H1 (cell line): Measurements from ENCODE around the gene CWC27. TPM values are rescaled to one million over a fixed set of nuclear protein-coding genes. Genes with fewer than 3 reads are reported as not detected.

ENCODE experiments used
- CTCF ChIA-PET: fragments of 300-600 bp; sonication (Branson Sonifier 250); formaldehyde crosslinking; loops from one replicate; lab custom pipeline; 2021; ENCODE audit not compliant: partially characterized antibody; lab: Charles Lee
- POLR2A ChIA-PET: fragments of 300-600 bp; sonication (Branson Sonifier 250); formaldehyde crosslinking; loops from one replicate; lab custom pipeline; 2021; ENCODE audit warnings: inconsistent platforms; ENCODE audit not compliant: partially characterized antibody; lab: Charles Lee
- DNase-seq, 2 experiments: peaks; one replicate each; pipeline versions ENCODE4 v3.0.0 to v3.0.0-alpha.2; 2010 to 2022; ENCODE audit warnings: low spot score in 2 of 2, low read depth in 1 of 2, mixed read lengths in 1 of 2
- FAIRE-seq: peaks from 2 replicates; lab custom pipeline; 2011; peaks lifted over from hg19 to GRCh38; lab: Jason Lieb, UNC
- H2AFZ ChIP-seq: 2 replicates; pipeline ENCODE4 v1.8.1; 2012; ENCODE audit warnings: low read length, inconsistent platforms
- H2AK5ac ChIP-seq: 2 replicates; pipeline ENCODE4 v1.6.1; 2013; ENCODE audit warnings: low read depth, low read length
- H2BK120ac ChIP-seq: replicated peaks from 2 replicates; pipeline ENCODE3; 2013; ENCODE audit warnings: low read depth, low read length, inconsistent platforms
- H2BK12ac ChIP-seq: 2 replicates; pipeline ENCODE4 v1.6.1; 2013; ENCODE audit warnings: low read depth, low read length
- H2BK15ac ChIP-seq: 2 replicates; pipeline ENCODE4 v1.6.1; 2013; ENCODE audit warnings: low read length
- H2BK20ac ChIP-seq: 2 replicates; pipeline ENCODE4 v1.6.1; 2013; ENCODE audit warnings: low read length
- H2BK5ac ChIP-seq: 2 replicates; pipeline ENCODE4 v1.6.1; 2013; ENCODE audit warnings: low read depth, low read length
- H3K14ac ChIP-seq: 2 replicates; pipeline ENCODE4 v1.6.1; 2013; ENCODE audit warnings: inconsistent platforms; ENCODE audit not compliant: insufficient read length
- H3K18ac ChIP-seq: 2 replicates; pipeline ENCODE4 v1.6.1; 2013; ENCODE audit warnings: low read length; ENCODE audit errors: extremely low read depth
- H3K23ac ChIP-seq: 2 replicates; pipeline ENCODE4 v1.6.1; 2013; ENCODE audit warnings: inconsistent platforms; ENCODE audit not compliant: insufficient read length
- H3K23me2 ChIP-seq: 2 replicates; pipeline ENCODE4 v1.6.1; 2013; ENCODE audit warnings: low read depth, low read length
- H3K27ac ChIP-seq: 2 replicates; pipeline ENCODE4 v1.6.1; 2011; ENCODE audit warnings: low read depth, low read length, inconsistent platforms
- H3K27me3 ChIP-seq, 4 experiments: replicated peaks in 1 of 4; 1 replicate in 1 of 4; 2 replicates in 3 of 4; pipeline versions ENCODE4 v1.6.1 to v1.8.1; 2011 to 2013; ENCODE audit warnings: low read length in 3 of 4, mild to moderate bottlenecking in 3 of 4, inconsistent platforms in 2 of 4, mixed read lengths in 2 of 4, moderate library complexity in 1 of 4; ENCODE audit not compliant: control insufficient read depth in 3 of 4, insufficient read depth in 3 of 4; ENCODE audit errors: extremely low read depth in 1 of 4
- H3K36me3 ChIP-seq, 4 experiments: 2 replicates each; pipeline versions ENCODE4 v1.6.1 to v1.8.1; 2011 to 2013; ENCODE audit warnings: mild to moderate bottlenecking in 4 of 4, low read length in 3 of 4, moderate library complexity in 2 of 4, control low read depth in 1 of 4, inconsistent platforms in 1 of 4; ENCODE audit not compliant: insufficient read depth in 4 of 4, control insufficient read depth in 2 of 4
- H3K4ac ChIP-seq: replicated peaks from 2 replicates; pipeline ENCODE3; 2013; ENCODE audit warnings: low read length, low read depth, mixed read lengths, inconsistent platforms; ENCODE audit not compliant: insufficient read length
- H3K4me1 ChIP-seq, 4 experiments: replicated peaks in 1 of 4; 1 replicate in 1 of 4; 2 replicates in 3 of 4; pipeline versions ENCODE4 v1.6.1 to v1.8.1; 2011 to 2013; ENCODE audit warnings: low read length in 3 of 4, inconsistent platforms in 2 of 4, mixed read lengths in 1 of 4; ENCODE audit not compliant: insufficient read depth in 4 of 4, control insufficient read depth in 3 of 4
- H3K4me2 ChIP-seq, 2 experiments: 2 replicates each; pipeline versions ENCODE4 v1.6.1 to v1.8.1; 2011 to 2013; ENCODE audit warnings: low read depth in 2 of 2, low read length in 2 of 2, control low read depth in 1 of 2, inconsistent platforms in 1 of 2, mild to moderate bottlenecking in 1 of 2; ENCODE audit not compliant: insufficient read depth in 1 of 2
- H3K4me3 ChIP-seq, 4 experiments: fragments of 200-600, 300-600 bp in 1 of 4; sonication (generic), shearing (Covaris generic), sonication (Bioruptor Twin) in 1 of 4; 2 replicates each; pipeline versions ENCODE4 v1.5.1 to v1.8.1; 2011 to 2016; ENCODE audit warnings: low read length in 4 of 4, low read depth in 3 of 4, control low read depth in 2 of 4, inconsistent platforms in 2 of 4, mild to moderate bottlenecking in 2 of 4, mixed read lengths in 1 of 4, moderate library complexity in 1 of 4; ENCODE audit not compliant: insufficient read depth in 2 of 4; ENCODE audit errors: extremely low read depth in 1 of 4
- H3K56ac ChIP-seq: replicated peaks from 2 replicates; pipeline ENCODE3; 2013; ENCODE audit warnings: low read depth, mild to moderate bottlenecking, mixed read lengths, low read length, inconsistent platforms; ENCODE audit not compliant: insufficient read length
- H3K79me1 ChIP-seq: 2 replicates; pipeline ENCODE4 v1.6.1; 2013; ENCODE audit warnings: low read depth, low read length, control low read depth
- H3K79me2 ChIP-seq, 2 experiments: 2 replicates each; pipeline versions ENCODE4 v1.6.1 to v1.8.1; 2012 to 2013; ENCODE audit warnings: low read length in 2 of 2, mild to moderate bottlenecking in 2 of 2, inconsistent platforms in 1 of 2; ENCODE audit not compliant: insufficient read depth in 2 of 2, control insufficient read depth in 1 of 2
- H3K9ac ChIP-seq, 4 experiments: replicated peaks in 1 of 4; 1 replicate in 1 of 4; 2 replicates in 3 of 4; pipeline versions ENCODE4 v1.6.1 to v1.8.1; 2011 to 2013; ENCODE audit warnings: low read depth in 3 of 4, low read length in 3 of 4, control low read depth in 2 of 4, mild to moderate bottlenecking in 2 of 4, moderate library complexity in 2 of 4, inconsistent platforms in 1 of 4; ENCODE audit errors: extremely low read depth in 1 of 4
- H3K9me3 ChIP-seq, 2 experiments: 2 replicates each; pipeline versions ENCODE4 v1.6.1 to v1.8.1; 2012 to 2013; ENCODE audit warnings: mild to moderate bottlenecking in 2 of 2, moderate library complexity in 2 of 2, control low read depth in 1 of 2, inconsistent platforms in 1 of 2, low read depth in 1 of 2, low read length in 1 of 2, mixed read lengths in 1 of 2; ENCODE audit not compliant: insufficient read depth in 2 of 2
- H4K20me1 ChIP-seq, 2 experiments: replicated peaks in 1 of 2; 2 replicates each; pipeline versions ENCODE3 to v1.8.1; 2011 to 2013; ENCODE audit warnings: inconsistent platforms in 2 of 2, low read length in 2 of 2, mild to moderate bottlenecking in 1 of 2; ENCODE audit not compliant: insufficient read depth in 2 of 2, control insufficient read depth in 1 of 2
- H4K5ac ChIP-seq: 2 replicates; pipeline ENCODE4 v1.6.1; 2013; ENCODE audit warnings: low read length, low read depth, mixed read lengths, inconsistent platforms; ENCODE audit not compliant: insufficient read length
- H4K8ac ChIP-seq: 2 replicates; pipeline ENCODE4 v1.8.0; 2013; ENCODE audit warnings: mild to moderate bottlenecking, moderate library complexity, low read length, inconsistent platforms; ENCODE audit not compliant: insufficient read depth; ENCODE audit errors: extremely low read depth
- H4K91ac ChIP-seq: replicated peaks from 2 replicates; pipeline ENCODE3; 2013; ENCODE audit warnings: low read length, mixed read lengths, inconsistent platforms; ENCODE audit not compliant: insufficient read length
- BCL11A ChIP-seq, 2 experiments: IDR thresholded peaks; one replicate each; pipeline ENCODE4 v1.6.1; 2011; ENCODE audit warnings: low read depth in 2 of 2, low read length in 2 of 2, mild to moderate bottlenecking in 2 of 2
- BRCA1 ChIP-seq: IDR thresholded peaks from 2 replicates; pipeline ENCODE4 v1.6.1; 2012; ENCODE audit warnings: low read depth, low read length, improper control_type of control experiment
- EGR1 ChIP-seq: IDR thresholded peaks from 2 replicates; pipeline ENCODE4 v1.6.1; 2011; ENCODE audit warnings: low read depth, low read length, borderline replicate concordance
- EZH2 ChIP-seq: fragments of 200-600 bp; sonication (generic); IDR thresholded peaks from 2 replicates; pipeline ENCODE4 v1.7.1; 2012; ENCODE audit warnings: low read depth, mild to moderate bottlenecking, moderate library complexity, low read length, inconsistent platforms; ENCODE audit not compliant: severe bottlenecking
- FOSL1 ChIP-seq: IDR thresholded peaks from 2 replicates; pipeline ENCODE4 v1.6.1; 2011; ENCODE audit warnings: mild to moderate bottlenecking, low read depth, low read length, moderate library complexity; ENCODE audit not compliant: insufficient read depth
- GTF2F1 ChIP-seq: IDR thresholded peaks from 2 replicates; pipeline ENCODE4 v1.6.1; 2012; ENCODE audit warnings: low read depth, low read length, improper control_type of control experiment, borderline replicate concordance
- MAFK ChIP-seq: IDR thresholded peaks from 2 replicates; pipeline ENCODE4 v1.6.1; 2012; ENCODE audit warnings: low read depth, mild to moderate bottlenecking, improper control_type of control experiment, low read length
- NRF1 ChIP-seq: IDR thresholded peaks from 2 replicates; pipeline ENCODE4 v1.6.1; 2011; ENCODE audit warnings: mild to moderate bottlenecking, low read depth, low read length, improper control_type of control experiment
- PHF8 ChIP-seq: fragments of 200-600 bp; sonication (generic); conservative IDR thresholded peaks from 2 replicates; pipeline ENCODE4 v1.7.1; 2012; ENCODE audit warnings: low read depth, mild to moderate bottlenecking, inconsistent platforms, low read length, moderate library complexity
- POLR2A ChIP-seq, 2 experiments: IDR thresholded peaks; 1 replicate in 1 of 2; 2 replicates in 1 of 2; pipeline ENCODE4 v1.6.1; 2011; ENCODE audit warnings: low read depth in 2 of 2, low read length in 2 of 2, mild to moderate bottlenecking in 2 of 2; ENCODE audit errors: control extremely low read depth in 1 of 2
- SRF ChIP-seq: IDR thresholded peaks from 2 replicates; pipeline ENCODE4 v1.6.1; 2011; ENCODE audit warnings: mild to moderate bottlenecking, low read depth, low read length, moderate library complexity
- TAF1 ChIP-seq: IDR thresholded peaks from 2 replicates; pipeline ENCODE4 v1.6.1; 2011; ENCODE audit warnings: mild to moderate bottlenecking, low read depth, low read length
- USF2 ChIP-seq: IDR thresholded peaks from 2 replicates; pipeline ENCODE4 v1.6.1; 2011; ENCODE audit warnings: low read length, improper control_type of control experiment
- WGBS, 2 experiments: shearing (Covaris generic) in 1 of 2; methylation state at CpG; one replicate each; pipeline versions ENCODE4 v1.1.6 to v1.1.7; 2013 to 2015; ENCODE audit warnings: low lambda C conversion rate in 2 of 2, mixed read lengths in 2 of 2, inconsistent platforms in 1 of 2, low coverage in 1 of 2, missing lambda C conversion rate in 1 of 2; ENCODE audit not compliant: insufficient replicate concordance in 2 of 2, insufficient coverage in 1 of 2, insufficient read length in 1 of 2; ENCODE audit errors: extremely low coverage in 1 of 2, missing lambda C conversion rate in 1 of 2; 5-methylcytosine and 5-hydroxymethylcytosine counted together
- polyA plus RNA-seq, 7 experiments: library from polyadenylated mRNA; depleted of rRNA in 3 of 7; stranded (reverse) in 5 of 7; unstranded in 2 of 7; fragments of >200 nt in 5 of 7; fragments of 200-250 nt in 2 of 7; gene quantifications; 1 replicate in 5 of 7; 2 replicates in 1 of 7; 4 replicates in 1 of 7; pipeline versions ENCODE4 v1.2.1 to v1.2.3, GENCODE V29; 2011 to 2013; ENCODE audit warnings: missing spikeins in 2 of 7, mixed read lengths in 2 of 7
- total RNA-seq: library from RNA; stranded (reverse); fragmentation: NEBNext Ultra II Directional; extraction: Animal tissue kit (Norgen Biotek cat#: 25700); gene quantifications from 2 replicates; pipeline ENCODE4 v1.2.1, GENCODE V29; 2021

The CWC27 gene
- total and polyA plus RNA-seq, 2 of the 8 experiments (the other 6 are each of a cell fraction or from before 2014, with no cell fraction given): 24.9 to 43.4 TPM

- no peaks in the 10 kb centered on the region for H3K23me2 ChIP-seq
- H2AFZ ChIP-seq: no peak overlapping the region
- no peak overlapping the region for H3K56ac ChIP-seq
- H3K36me3 ChIP-seq: no peaks in the 10 kb centered on the region
- H4K20me1 ChIP-seq: no peaks in the 10 kb centered on the region
- no peak overlapping the region for H2BK120ac ChIP-seq
- no peak overlapping the region for H4K5ac ChIP-seq
- ChIA-PET CTCF (interaction anchor here (0.7 kb wide), 1 partner anchor 206 kb away, joined by 3 read pairs; no protein-coding TSS in a partner anchor), POLR2A (interaction anchor here (0.8 kb wide), 1 partner anchor 157 kb away, joined by 3 read pairs; no protein-coding TSS in a partner anchor)
- no peak overlapping the region for H3K4ac ChIP-seq
- H3K4me1 ChIP-seq: no peaks in the 10 kb centered on the region; a peak in 1 of 7 replicates
- no peak overlapping the region for H4K8ac ChIP-seq
- H3K18ac ChIP-seq: no peak overlapping the region
- no peak overlapping the region for H4K91ac ChIP-seq
- H3K79me1 ChIP-seq: no peaks in the 10 kb centered on the region
- FAIRE-seq: no peak
- 94% methylated on average over 1 of the region's 1 CpG; no CpG with 5 or more reads in 1 of the 2 experiments for WGBS, 2 experiments
- no peak overlapping the region for H3K4me2 ChIP-seq
- H3K9me3 ChIP-seq: no peaks in the 10 kb centered on the region
- H2BK20ac ChIP-seq: no peak overlapping the region
- H3K27me3 ChIP-seq: no peaks in the 10 kb centered on the region
- no peaks in the 10 kb centered on the region for H3K79me2 ChIP-seq
- H3K27ac ChIP-seq: no peak overlapping the region
- H3K23ac ChIP-seq: no peak overlapping the region
- DNase-seq: no peak
- H2BK12ac ChIP-seq: no peak overlapping the region
- no peak overlapping the region for H2AK5ac ChIP-seq
- no peak overlapping the region for H3K9ac ChIP-seq
- no peak overlapping the region for H3K4me3 ChIP-seq
- no peak overlapping the region for H2BK15ac ChIP-seq
- H2BK5ac ChIP-seq: no peak overlapping the region
- H3K14ac ChIP-seq: no peak overlapping the region
- TF ChIP-seq BRCA1 (no peak), GTF2F1 (no peak), BCL11A (IDR thresholded peaks at IDR 0.05; ENCODE audit: low read depth in 2 of 2, low read length in 2 of 2) (no peak), EZH2 (no peak), SRF (no peak), POLR2A (IDR thresholded peaks at IDR 0.05; ENCODE audit: control extremely low read depth in 1 of 2, low read depth in 2 of 2, low read length in 2 of 2) (no peak), USF2 (no peak), MAFK (no peak), FOSL1 (no peak), NRF1 (no peak), TAF1 (no peak), EGR1 (no peak), PHF8 (no peak)
Measured at GRCh38 chr5:64831996-64832395, 63.3 kb downstream of the CWC27 start.
